Neural progenitor cell (in vitro differentiated cells): ENCODE results near the gene NEB.

Experiments used
- EZH2 ChIP-seq: fragments of 200-600 bp; sonication (generic); IDR thresholded peaks from 2 replicates; pipeline ENCODE4 v1.6.1; 2017; ENCODE audit warnings: antibody characterized with exemption, mild to moderate bottlenecking, moderate library complexity
- TF ChIP-seq, protein P1 (sequence below): fragments of 200-600 bp; sonication (generic); IDR thresholded peaks from 2 replicates; pipeline ENCODE4 v1.5.1; 2017; ENCODE audit warnings: antibody characterized with exemption, mild to moderate bottlenecking

DNA sequence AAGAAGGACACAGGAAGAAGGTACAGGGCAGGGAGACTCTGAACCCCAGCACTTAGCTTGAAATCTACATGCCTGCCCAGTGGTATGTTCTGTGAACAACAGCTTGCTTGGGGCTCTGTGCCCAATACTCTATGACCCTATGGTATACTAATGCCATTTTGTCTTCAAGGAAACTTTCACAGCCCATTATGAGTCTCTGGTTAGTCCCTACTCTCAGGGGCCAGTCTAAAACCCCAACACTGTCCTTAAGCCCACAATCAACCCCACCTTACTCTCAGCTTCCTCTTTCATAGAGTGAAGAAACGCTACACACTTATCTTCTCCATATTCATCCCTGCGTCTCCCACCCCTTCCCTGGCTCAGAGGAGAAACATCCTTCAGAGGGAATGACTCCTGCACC is 16.0 kb downstream of the NEB start:
- TF ChIP-seq, protein P1, sequence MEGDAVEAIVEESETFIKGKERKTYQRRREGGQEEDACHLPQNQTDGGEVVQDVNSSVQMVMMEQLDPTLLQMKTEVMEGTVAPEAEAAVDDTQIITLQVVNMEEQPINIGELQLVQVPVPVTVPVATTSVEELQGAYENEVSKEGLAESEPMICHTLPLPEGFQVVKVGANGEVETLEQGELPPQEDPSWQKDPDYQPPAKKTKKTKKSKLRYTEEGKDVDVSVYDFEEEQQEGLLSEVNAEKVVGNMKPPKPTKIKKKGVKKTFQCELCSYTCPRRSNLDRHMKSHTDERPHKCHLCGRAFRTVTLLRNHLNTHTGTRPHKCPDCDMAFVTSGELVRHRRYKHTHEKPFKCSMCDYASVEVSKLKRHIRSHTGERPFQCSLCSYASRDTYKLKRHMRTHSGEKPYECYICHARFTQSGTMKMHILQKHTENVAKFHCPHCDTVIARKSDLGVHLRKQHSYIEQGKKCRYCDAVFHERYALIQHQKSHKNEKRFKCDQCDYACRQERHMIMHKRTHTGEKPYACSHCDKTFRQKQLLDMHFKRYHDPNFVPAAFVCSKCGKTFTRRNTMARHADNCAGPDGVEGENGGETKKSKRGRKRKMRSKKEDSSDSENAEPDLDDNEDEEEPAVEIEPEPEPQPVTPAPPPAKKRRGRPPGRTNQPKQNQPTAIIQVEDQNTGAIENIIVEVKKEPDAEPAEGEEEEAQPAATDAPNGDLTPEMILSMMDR: no peak
- TF ChIP-seq EZH2: no peak
